ENCODE data around the gene SCAPER.
"Not testable (repeated sequence)": the region's sequence is repeated elsewhere in the genome, so short reads cannot be mapped to it uniquely, and the experiment has no call there.

SCAPER gene

GRCh38 chr15:76913737-76914136 is 8.6 kb upstream of the SCAPER start:
- no peak for DNase-seq (ENCODE audit: low read depth in 3 of 3)

GRCh38 chr15:76912430-76912829 is 7.3 kb upstream of the SCAPER start:
- DNase-seq (ENCODE audit: low read depth in 3 of 3) = no peak

- DNase-seq (ENCODE audit: low read depth in 3 of 3) = no peak
Observed at GRCh38 chr15:76905855-76906254, 715 bp upstream of the SCAPER start.

- peak in 2 of 3 experiments; percentile 2 to 11 for DNase-seq (ENCODE audit: low read depth in 3 of 3)
Observed at GRCh38 chr15:76904461-76905012, 603 bp downstream of the SCAPER start.

- no peak for DNase-seq (ENCODE audit: low read depth in 3 of 3)
Observed at GRCh38 chr15:76903251-76903681, 1.9 kb downstream of the SCAPER start.

- no peak for DNase-seq (ENCODE audit: low read depth in 3 of 3)
Observed at GRCh38 chr15:76901965-76902364, 3.2 kb downstream of the SCAPER start.

DNA sequence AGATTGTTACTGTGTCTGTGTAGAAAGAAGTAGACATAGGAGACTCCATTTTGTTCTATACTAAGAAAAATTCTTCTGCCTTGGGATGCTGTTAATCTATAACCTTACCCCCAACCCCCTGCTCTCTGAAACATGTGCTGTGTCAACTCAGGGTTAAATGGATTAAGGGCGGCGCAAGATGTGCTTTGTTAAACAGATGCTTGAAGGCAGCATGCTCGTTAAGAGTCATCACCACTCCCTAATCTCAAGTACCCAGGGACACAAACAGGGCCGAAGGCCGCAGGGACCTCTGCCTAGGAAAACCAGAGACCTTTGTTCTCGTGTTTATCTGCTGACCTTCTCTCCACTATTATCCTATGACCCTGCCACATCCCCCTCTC is 5.2 kb downstream of the SCAPER start:
- not testable (repeated sequence) for DNase-seq (ENCODE audit: low read depth in 3 of 3)

DNA sequence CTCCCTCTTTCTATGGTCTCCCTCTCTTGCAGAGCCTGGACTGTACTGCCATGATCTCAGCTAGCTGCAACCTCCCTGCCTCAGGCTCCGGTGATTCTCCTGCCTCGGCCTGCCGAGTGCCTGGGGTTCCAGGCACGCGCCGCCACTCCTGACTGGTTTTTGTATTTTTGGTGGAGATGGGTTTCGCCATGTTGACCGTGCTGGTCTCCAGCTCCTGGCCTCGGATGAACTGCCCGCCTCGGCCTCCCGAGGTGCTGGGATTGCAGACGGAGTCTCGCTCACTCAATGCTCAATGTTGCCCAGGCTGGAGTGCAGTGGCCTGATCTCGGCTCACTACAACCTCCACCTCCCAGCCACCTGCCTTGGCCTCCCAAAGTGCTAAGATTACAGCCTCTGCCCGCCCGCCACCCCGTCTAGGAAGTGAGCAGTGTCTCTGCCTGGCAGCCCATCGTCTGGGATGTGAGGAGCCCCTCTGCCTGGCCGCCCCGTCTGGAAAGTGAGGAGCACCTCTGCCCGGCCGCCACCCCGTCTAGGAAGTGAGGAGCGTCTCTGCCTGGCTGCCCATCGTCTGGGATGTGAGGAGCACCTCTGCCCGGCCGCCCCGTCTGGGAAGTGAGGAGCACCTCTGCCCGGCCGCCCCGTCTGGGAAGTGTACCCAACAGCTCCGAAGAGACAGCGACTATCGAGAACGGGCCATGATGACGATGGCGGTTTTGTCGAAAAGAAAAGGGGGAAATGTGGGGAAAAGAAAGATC is 5.8 kb downstream of the SCAPER start:
- not testable (repeated sequence) for DNase-seq (ENCODE audit: low read depth in 3 of 3)

DNA sequence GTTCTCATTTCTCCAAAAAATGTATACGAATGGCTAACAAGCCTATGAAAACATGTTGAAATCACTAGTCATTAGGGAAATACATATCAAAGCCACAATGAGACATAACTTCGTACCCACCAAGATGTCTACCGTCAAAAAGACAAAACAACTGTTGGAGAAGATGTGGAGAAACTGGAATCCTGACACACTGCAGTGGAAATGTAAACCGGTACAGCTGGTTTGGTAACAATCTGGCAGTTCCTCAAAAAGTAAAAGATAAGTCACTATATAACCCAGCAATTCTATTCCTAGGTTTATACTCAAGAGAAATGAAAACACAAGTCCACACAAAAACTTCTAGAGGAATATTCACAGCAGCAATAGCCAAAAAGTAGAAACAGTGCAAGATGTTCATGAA is 7.0 kb downstream of the SCAPER start:
- no peak for DNase-seq (ENCODE audit: low read depth in 3 of 3)

GRCh38 chr15:76894174-76894573 is 11.0 kb downstream of the SCAPER start:
- DNase-seq (ENCODE audit: low read depth in 3 of 3) = no peak

- not testable (repeated sequence) for DNase-seq (ENCODE audit: low read depth in 3 of 3)
Observed at GRCh38 chr15:76892836-76893235, 12.3 kb downstream of the SCAPER start.

- not testable (repeated sequence) for DNase-seq (ENCODE audit: low read depth in 3 of 3)
Observed at GRCh38 chr15:76887280-76888141, 17.6 kb downstream of the SCAPER start.

DNA sequence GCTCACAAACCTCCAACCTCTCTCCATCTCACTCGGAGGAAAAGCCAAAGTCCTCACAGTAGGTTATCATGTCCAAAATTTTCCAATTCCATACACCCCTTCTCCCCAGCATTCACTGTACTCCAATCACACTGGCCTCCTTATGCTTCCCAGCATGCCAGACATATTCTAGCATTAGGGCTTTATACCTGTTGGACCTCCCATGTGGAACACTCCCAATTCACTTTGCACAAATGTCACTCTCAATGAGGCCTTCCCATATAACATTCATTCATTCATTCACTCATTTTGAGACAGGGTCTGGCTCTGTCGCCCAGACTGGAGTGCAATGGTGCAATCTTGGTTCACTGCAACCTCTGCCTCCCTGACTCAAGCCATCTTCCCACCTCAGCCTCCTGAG is 19.9 kb downstream of the SCAPER start:
- no peak for DNase-seq (ENCODE audit: low read depth in 3 of 3)

DNA sequence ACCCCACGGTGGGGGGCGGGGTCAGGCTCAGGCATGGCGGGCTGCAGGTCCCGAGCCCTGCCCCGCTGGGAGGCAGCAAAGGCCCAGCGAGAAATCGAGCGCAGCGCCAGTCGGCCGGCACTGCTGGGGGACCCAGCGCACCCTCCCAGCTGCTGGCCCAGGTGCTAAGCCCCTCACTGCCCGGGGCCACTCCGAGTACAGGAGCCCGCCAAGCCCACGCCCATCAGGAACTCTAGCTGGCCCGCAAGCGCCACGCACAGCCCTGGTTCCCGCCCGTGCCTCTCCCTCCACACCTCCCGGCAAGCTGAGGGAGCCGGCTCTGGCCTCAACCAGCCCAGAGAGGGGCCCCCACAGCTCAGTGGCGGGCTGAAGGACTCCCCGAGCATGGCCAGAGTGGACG is 29.2 kb downstream of the SCAPER start:
- DNase-seq (ENCODE audit: low read depth in 3 of 3) = no peak

- DNase-seq (ENCODE audit: low read depth in 3 of 3) = not testable (repeated sequence)
Observed at GRCh38 chr15:76873066-76873465, 32.1 kb downstream of the SCAPER start.

DNA sequence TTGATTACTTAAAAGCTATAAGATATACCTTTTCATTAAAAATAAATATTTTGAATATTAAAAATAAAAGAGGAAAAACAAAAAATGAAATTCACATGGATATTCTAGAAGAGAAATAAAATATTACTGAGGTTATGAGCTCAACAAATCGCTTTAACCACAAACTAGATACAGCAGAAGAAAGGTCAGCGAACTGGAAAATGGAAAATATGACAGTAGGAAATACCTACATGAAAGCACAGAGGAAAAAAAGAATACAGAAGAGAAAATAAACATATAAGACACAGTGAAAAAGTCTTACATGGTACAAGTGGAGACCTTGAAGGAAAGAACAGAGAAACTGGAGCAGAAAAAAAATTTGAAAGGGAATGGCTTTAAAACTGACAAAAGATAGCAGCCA is 33.2 kb downstream of the SCAPER start:
- no peak for DNase-seq (ENCODE audit: low read depth in 3 of 3)

- no peak for DNase-seq (ENCODE audit: low read depth in 3 of 3)
Observed at GRCh38 chr15:76868740-76869139, 36.4 kb downstream of the SCAPER start.

GRCh38 chr15:76866716-76867321 is 38.3 kb downstream of the SCAPER start:
- no peak for DNase-seq (ENCODE audit: low read depth in 3 of 3)

DNA sequence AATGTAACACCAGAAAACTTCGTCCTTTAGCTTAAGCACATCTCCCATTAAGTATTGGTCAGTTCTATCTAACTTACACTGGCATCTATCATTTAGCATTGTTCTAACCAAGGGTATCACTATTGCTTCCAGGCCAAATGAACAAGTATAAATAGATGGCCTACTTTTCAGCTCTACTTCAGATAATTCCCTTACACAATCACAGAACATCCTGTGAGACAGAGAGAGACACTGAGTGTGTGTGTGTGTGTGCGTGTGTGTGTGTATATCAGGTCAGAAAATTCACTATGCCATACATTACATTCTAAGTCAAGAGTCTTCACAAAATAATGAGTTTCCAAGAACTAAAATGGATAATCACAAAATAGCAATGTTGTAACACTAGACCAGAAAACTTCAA is 39.1 kb downstream of the SCAPER start:
- no peak for DNase-seq (ENCODE audit: low read depth in 3 of 3)

GRCh38 chr15:76865548-76865991 is 39.6 kb downstream of the SCAPER start:
- DNase-seq (ENCODE audit: low read depth in 3 of 3) = no peak

GRCh38 chr15:76864586-76864985 is 40.6 kb downstream of the SCAPER start:
- no peak for DNase-seq (ENCODE audit: low read depth in 3 of 3)

GRCh38 chr15:76863693-76864092 is 41.4 kb downstream of the SCAPER start:
- no peak for DNase-seq (ENCODE audit: low read depth in 3 of 3)

Measured in stimulated activated CD4-positive, alpha-beta T cell treated with anti-CD3 and anti-CD28 coated beads, TNF-alpha, amount 100 ng/mL, for 4 hours (primary cell).